NCI-H524 (cell line): ENCODE measurements around the gene ATP11A.
A peak's percentile ranks its signal among the peaks of the same experiment; 100 is the strongest.

Experiments
- DNase-seq, 2 experiments: peaks; one replicate each; lab custom pipeline; 2025; lab: John Stamatoyannopoulos, UW

The ATP11A gene

GRCh38 chr13:112761701-112762689 is 72.2 kb downstream of the ATP11A start:
- DNase-seq = no peak

- no peak for DNase-seq
These were observed 72.8 kb downstream of the ATP11A start for GRCh38 chr13:112762690-112763080.

DNA sequence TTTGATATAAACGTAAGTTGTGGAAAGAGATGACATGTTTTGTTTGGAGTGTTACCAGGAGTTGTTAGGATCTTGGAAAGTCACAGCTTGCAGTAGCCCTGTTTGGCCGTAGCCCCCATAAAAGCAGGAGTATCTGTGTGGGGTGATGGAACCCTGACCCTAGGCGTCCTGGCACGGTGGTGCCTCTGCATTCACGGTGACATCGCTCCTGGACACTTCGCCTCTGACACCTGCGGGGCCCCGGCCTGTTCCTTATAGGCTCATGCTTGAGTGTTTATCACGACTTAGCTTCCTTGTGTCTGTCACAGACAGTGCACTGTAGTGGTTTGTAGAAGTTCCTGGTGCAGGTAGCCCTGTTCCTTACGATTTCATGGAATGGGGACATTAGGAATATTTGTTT is 74.2 kb downstream of the ATP11A start:
- DNase-seq = no peak

GRCh38 chr13:112764864-112765561 is 75.2 kb downstream of the ATP11A start:
- no peak for DNase-seq

- DNase-seq = no peak
These were observed 75.9 kb downstream of the ATP11A start for GRCh38 chr13:112765731-112766130.

DNA sequence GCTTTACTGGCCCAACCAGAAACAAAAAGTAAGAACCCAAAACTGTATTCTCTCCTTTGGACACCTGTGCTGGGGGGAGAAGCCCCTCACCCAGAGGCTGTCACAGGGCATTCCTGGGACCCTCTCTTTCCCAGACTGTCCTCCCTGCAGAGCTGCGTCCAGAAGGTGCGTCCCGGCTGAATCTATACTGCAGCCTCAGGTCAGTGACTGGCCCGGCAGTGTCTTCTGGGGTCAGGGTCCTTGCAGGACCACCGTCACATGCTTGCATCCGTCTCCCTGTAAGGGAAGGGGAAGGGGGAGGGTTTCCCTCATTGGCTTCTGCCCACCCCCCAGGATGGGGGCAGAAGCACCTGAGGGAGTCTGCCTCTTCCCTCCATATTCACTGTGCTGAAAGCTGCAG is 76.5 kb downstream of the ATP11A start:
- no peak for DNase-seq

GRCh38 chr13:112767506-112768471 is 78.0 kb downstream of the ATP11A start:
- DNase-seq = no peak

DNA sequence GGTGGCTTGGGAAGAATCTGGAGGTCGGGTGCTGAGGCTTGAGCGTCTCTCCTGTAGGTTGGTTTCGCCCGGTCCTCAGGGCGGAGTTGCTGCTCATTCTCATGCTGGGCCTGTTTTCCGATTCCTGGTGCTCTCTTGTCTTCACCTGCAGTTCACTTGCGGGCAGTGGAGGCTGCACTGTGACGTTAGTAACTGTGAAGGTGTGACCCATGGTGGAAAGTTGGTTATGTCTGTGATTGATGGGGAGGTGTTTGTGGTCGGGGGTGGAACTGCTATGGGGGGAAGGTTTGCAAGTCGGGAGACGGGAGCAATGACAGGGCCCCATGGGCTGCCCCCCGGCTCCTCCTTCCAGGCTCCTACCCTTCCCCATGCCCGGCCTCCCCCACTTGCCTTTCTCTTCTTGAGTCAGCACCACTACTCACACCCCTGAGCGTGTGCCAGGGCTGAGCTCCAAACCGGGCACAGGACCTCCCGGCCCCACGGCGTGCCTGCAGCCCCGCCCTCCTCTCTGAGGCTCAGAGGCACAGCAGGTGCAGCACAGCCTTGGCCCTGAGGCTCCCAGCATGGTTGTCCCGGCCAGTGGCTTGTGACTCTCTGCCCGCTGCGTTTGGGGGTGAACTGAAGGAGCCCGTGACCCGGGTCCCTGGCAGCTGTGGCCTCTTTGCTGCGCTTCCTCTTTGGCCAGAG is 79.1 kb downstream of the ATP11A start:
- DNase-seq = no peak

GRCh38 chr13:112769615-112770014 is 79.8 kb downstream of the ATP11A start:
- DNase-seq = no peak

DNA sequence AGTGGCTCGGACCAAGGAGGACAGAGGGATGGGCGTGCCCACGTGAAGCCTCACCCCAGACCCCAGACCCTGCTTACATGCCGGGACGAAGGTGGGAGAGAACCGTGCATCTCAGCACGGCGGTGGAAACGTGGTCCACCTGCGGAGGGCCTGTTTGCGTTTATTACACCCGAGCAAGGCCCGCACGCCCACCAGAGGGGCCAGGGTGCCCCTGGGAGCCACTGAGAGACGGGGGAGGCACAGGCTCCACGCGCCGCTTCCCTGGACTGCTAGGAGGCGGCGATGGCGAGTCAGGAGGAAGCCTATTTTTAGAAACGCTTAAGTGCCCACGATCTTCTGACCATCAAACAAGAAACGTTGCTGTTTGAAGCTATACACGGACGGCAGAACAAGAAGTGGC is 80.7 kb downstream of the ATP11A start:
- no peak for DNase-seq

- no peak for DNase-seq
These were observed 81.5 kb downstream of the ATP11A start for GRCh38 chr13:112771139-112771876.

DNA sequence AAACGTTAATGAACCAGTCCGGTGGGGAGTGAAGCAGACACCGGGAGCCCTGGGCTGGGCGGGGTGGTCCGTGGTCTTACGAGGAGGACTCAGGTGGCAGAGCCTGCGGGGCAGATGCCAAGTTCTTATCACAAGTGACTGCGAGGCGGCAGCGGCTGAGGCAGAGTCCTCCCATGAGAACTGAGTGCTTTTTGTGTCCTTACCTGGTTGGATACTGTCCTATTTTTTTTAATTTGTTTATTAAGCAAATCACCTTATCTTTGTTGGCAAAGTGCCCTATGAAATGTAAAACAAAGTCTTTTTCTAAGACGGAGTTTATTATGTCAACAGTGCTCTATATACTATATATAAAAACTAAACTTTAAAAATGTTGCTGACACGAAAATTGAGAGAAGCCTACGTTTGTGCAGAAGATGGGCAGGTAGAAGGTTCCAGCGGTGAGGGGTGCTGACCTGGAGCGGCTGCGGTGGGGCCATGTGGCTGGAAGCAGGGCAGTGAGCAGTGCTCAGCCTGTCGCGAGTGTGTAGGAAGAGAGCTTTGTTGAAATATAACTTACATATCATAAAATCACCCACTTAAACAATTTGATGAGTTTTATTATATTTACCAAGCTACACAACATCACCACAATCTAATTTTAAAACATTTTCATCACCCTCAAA is 82.2 kb downstream of the ATP11A start:
- DNase-seq = no peak

DNA sequence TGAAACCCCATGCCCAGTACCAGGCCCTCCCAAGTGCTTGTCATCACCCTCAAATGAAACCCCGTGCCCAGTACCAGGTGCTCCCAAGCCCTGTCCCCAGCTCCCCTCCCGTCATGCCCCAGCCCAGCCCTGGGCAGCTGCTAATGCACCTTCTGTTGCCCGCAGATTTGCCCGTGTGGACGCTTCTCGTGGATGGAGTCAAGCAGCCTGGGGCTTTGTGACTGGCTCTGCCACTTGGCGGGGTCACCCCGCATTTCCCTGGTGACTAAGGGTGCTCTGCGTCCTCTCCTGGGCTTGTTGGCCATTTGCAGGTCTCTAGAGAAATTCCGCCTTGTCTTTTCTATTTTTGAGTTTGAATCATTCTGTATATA is 82.7 kb downstream of the ATP11A start:
- no peak for DNase-seq

DNA sequence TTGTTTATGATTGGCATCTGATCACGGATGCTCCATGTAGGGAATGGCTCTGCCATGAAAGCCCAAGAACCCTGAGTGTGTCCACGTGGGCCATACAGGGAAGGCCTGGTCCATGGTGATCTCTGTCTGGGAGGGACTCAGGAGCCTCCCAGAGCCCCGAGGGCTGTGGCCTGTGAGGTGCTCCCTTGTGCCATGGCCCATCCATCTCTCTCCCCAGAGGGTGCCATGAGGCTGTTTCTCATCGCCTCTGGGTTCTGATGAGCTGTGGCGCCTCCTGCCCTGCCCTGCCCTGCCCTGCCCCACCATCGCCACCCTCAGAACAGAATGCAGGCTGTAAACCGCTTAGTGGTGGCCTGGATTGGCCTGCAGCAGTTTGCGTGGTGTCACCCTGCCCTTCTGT is 83.1 kb downstream of the ATP11A start:
- no peak for DNase-seq

GRCh38 chr13:112773601-112774447 is 84.0 kb downstream of the ATP11A start:
- no peak for DNase-seq

DNA sequence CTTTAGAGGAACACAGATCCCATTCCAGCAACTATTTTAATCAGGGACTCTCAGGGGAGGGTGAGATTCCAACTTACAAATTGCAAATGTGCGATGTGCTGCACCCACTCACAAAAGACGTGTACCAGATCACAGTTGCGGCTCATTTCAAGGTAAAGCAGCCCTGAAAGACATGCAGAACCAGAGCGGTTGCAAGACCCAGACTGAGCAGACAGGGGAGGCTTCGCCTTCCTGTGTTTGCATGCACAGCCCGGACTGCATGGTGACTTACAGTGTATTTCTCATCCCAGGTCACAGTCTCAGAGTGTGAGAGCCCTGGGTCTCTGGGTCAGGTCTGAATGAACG is 84.6 kb downstream of the ATP11A start:
- DNase-seq = no peak

DNA sequence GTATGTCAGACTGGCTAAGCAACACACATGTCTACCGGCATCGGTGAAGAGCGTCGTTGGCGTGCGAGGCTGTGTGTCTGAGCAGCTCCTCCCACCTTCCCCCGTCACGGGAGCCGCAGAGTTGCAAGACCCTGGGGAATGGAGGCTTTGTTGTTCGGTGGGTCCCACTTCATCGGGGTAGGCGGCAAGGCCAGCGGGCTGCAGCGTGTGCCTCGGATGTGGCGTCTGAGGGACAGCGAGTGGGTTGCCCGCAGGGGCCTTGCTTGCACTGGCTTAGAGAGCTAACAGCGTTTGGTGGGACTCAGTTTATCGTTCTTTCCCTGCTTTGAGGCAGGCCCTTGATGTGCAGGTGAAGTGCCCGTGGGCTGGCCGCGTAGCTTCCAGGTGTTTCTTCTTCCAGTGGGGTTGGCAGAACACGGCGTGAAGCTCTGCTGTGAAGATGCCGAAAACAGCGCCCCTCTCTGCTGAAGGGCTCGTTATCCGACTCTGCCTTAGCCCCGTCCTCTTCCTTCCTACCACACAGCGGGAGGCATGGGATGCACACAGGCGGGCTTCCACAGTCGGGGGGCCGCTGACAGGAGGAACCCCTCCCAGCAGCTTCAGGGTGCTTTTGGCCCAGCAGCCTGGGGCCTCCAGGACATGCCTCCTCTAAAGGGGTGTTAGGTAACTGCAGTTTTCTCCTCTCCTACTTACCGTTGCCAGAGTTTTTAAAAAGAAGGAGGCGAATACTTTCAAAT is 85.2 kb downstream of the ATP11A start:
- no peak for DNase-seq

DNA sequence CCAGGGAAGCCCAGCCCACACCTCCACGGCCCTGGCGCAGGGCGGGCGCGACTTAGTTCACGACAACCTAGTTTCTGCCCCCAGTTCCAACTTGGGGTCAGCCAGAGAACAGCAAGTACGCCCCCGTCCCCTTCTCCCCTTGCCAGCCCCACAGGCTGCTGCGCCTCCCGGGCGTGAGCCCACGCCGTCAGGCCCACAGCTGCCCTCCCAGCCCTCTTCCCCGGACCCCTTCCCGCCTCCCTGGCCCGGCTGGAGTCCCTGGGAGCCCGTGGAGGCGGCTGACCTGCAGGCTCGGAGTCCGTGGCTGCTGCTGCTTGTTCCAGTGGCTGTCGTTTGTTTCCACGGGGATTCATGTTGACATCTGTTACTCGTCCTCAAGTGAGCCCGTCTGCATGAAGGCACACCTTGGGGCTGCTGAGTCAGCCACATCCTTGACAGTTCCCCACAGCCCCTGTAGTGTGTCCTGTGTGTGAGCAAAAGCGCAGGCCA is 86.0 kb downstream of the ATP11A start:
- peak in 1 of 2 experiments; percentile 46 for DNase-seq

- no peak for DNase-seq
These were observed 86.5 kb downstream of the ATP11A start for GRCh38 chr13:112776354-112776753.
